ENCODE results near the gene XRN1. TPM values are rescaled to one million over a fixed set of nuclear protein-coding genes. Genes with fewer than 3 reads are reported as not detected.

Gene XRN1
- total RNA-seq, 1 experiment from 2014 or later, result 16.5 TPM

GRCh38 chr3:142459096-142459495, 11.3 kb upstream of the XRN1 start:
- CTCF ChIA-PET, result no interaction called here

GRCh38 chr3:142450881-142451280, 3.0 kb upstream of the XRN1 start:
- H3K4me1 ChIP-seq (ENCODE audit: insufficient read depth, low read length), result peaks cover 12% of the 10 kb centered on the region
- CTCF ChIA-PET, result no interaction called here
- H3K79me2 ChIP-seq (ENCODE audit: low read length), result peaks cover 19% of the 10 kb centered on the region
- H3K9me2 ChIP-seq (replicated peaks; ENCODE audit: low read length), result no peaks in the 10 kb centered on the region
- POLR2A ChIA-PET (ENCODE audit: unreplicated experiment), result no interaction called here
- TF ChIP-seq EZH2 (IDR thresholded peaks at IDR 0.05; ENCODE audit: low read length, unreplicated experiment), result no peak
- no peak for TF ChIP-seq EZH2phosphoT487 (IDR thresholded peaks at IDR 0.05; ENCODE audit: borderline replicate concordance, low read length)
- no peak for TF ChIP-seq CTCF (conservative IDR thresholded peaks at IDR 0.05; ENCODE audit: low read depth, low read length)
- H3K27me3 ChIP-seq (ENCODE audit: low read length), result no peaks in the 10 kb centered on the region
- H2AFZ ChIP-seq (ENCODE audit: low read length), result no peak overlapping the region
- no peak overlapping the region for H3K9ac ChIP-seq (ENCODE audit: low read length)
- no peak for DNase-seq
- ATAC-seq, result no peak
- intact Hi-C loops (cut with micrococcal nuclease), result no loop called here
- H3K4me2 ChIP-seq (ENCODE audit: low read length), result no peak overlapping the region
- no peak overlapping the region for H3K4me3 ChIP-seq (ENCODE audit: low read length)
- BruUV-seq (replicated peaks), result no TSS peak
- peaks cover 4% of the 10 kb centered on the region; the same call in 1 of the 2 replicates for H3K36me3 ChIP-seq (ENCODE audit: low read depth, low read length)
- H3K9me3 ChIP-seq (ENCODE audit: low read length), result no peaks in the 10 kb centered on the region
- no peaks in the 10 kb centered on the region for H4K20me1 ChIP-seq (ENCODE audit: low read length)
- no peak overlapping the region for H3K27ac ChIP-seq (ENCODE audit: low read length)
- H3F3A ChIP-seq (ENCODE audit: low read length, unreplicated experiment), result no peaks in the 10 kb centered on the region

More at GRCh38 chr3:142459096-142459495, 11.3 kb upstream of the XRN1 start:
- ATAC-seq (no peak), DNase-seq (no peak)
- TF ChIP-seq CTCF (conservative IDR thresholded peaks at IDR 0.05; ENCODE audit: low read depth, low read length), result no peak
- TF ChIP-seq EZH2phosphoT487 (IDR thresholded peaks at IDR 0.05; ENCODE audit: borderline replicate concordance, low read length), result no peak
- TF ChIP-seq EZH2 (IDR thresholded peaks at IDR 0.05; ENCODE audit: low read length, unreplicated experiment), result no peak
- Histone ChIP-seq H3K4me2 (ENCODE audit: low read length) (no peak overlapping the region), H4K20me1 (ENCODE audit: low read length) (no peaks in the 10 kb centered on the region), H3K4me3 (ENCODE audit: low read length) (no peak overlapping the region), H2AFZ (ENCODE audit: low read length) (no peak overlapping the region), H3K4me1 (ENCODE audit: insufficient read depth, low read length) (no peaks in the 10 kb centered on the region), H3K27ac (ENCODE audit: low read length) (no peak overlapping the region), H3K9me2 (replicated peaks; ENCODE audit: low read length) (no peaks in the 10 kb centered on the region), H3K27me3 (ENCODE audit: low read length) (no peaks in the 10 kb centered on the region), H3K9ac (ENCODE audit: low read length) (no peak overlapping the region), H3F3A (ENCODE audit: low read length, unreplicated experiment) (no peaks in the 10 kb centered on the region), H3K36me3 (ENCODE audit: low read depth, low read length) (no peaks in the 10 kb centered on the region), H3K79me2 (ENCODE audit: low read length) (no peaks in the 10 kb centered on the region), H3K9me3 (ENCODE audit: low read length) (no peaks in the 10 kb centered on the region)
- POLR2A ChIA-PET (ENCODE audit: unreplicated experiment), result no interaction called here
- intact Hi-C loops (cut with micrococcal nuclease), result no loop called here
- no TSS peak for BruUV-seq (replicated peaks)

- H3K9me3 ChIP-seq (ENCODE audit: low read length), result no peaks in the 10 kb centered on the region
- CTCF ChIA-PET, result no interaction called here
- POLR2A ChIA-PET (ENCODE audit: unreplicated experiment), result no interaction called here
- H4K20me1 ChIP-seq (ENCODE audit: low read length), result no peaks in the 10 kb centered on the region
- no peaks in the 10 kb centered on the region for H3F3A ChIP-seq (ENCODE audit: low read length, unreplicated experiment)
- no peak for ATAC-seq
- H3K9ac ChIP-seq (ENCODE audit: low read length), result no peak overlapping the region
- no peaks in the 10 kb centered on the region for H3K27me3 ChIP-seq (ENCODE audit: low read length)
- H3K9me2 ChIP-seq (replicated peaks; ENCODE audit: low read length), result no peaks in the 10 kb centered on the region
- no peak overlapping the region for H3K27ac ChIP-seq (ENCODE audit: low read length)
- intact Hi-C loops (cut with micrococcal nuclease), result no loop called here
- H3K36me3 ChIP-seq (ENCODE audit: low read depth, low read length), result peaks cover 4% of the 10 kb centered on the region; the same call in 1 of the 2 replicates
- TF ChIP-seq EZH2 (IDR thresholded peaks at IDR 0.05; ENCODE audit: low read length, unreplicated experiment) (no peak), CTCF (conservative IDR thresholded peaks at IDR 0.05; ENCODE audit: low read depth, low read length) (no peak), EZH2phosphoT487 (IDR thresholded peaks at IDR 0.05; ENCODE audit: borderline replicate concordance, low read length) (no peak)
- H3K4me3 ChIP-seq (ENCODE audit: low read length), result no peak overlapping the region
- no peak overlapping the region for H3K4me2 ChIP-seq (ENCODE audit: low read length)
- H2AFZ ChIP-seq (ENCODE audit: low read length), result no peak overlapping the region
- H3K79me2 ChIP-seq (ENCODE audit: low read length), result peaks cover 26% of the 10 kb centered on the region
- BruUV-seq (replicated peaks), result no TSS peak
- H3K4me1 ChIP-seq (ENCODE audit: insufficient read depth, low read length), result peaks cover 18% of the 10 kb centered on the region
- no peak for DNase-seq
Measured at GRCh38 chr3:142450189-142450588, 2.4 kb upstream of the XRN1 start.

Data from PC-3 (cell line).